Kidney (tissue), 14 donors: ENCODE data around the gene ANO2. TPM values are rescaled to one million over a fixed set of nuclear protein-coding genes. Genes with fewer than 3 reads are reported as not detected.

Experiments used
- DNase-seq, 5 donors: peaks; one replicate each; pipeline ENCODE4 v3.0.0-alpha.2; 2013 to 2020
- FAIRE-seq: peaks from 2 replicates; lab custom pipeline; 2012; peaks lifted over from hg19 to GRCh38; lab: Jason Lieb, UNC
- H3K27ac ChIP-seq, 2 donors: one replicate each; pipeline ENCODE4 v1.7.0; 2013; ENCODE audit warnings: low read depth in 2 of 2, low read length in 2 of 2, inconsistent platforms in 1 of 2
- H3K27me3 ChIP-seq: one replicate; pipeline ENCODE4 v1.7.1; 2013; ENCODE audit warnings: low read length, inconsistent platforms; ENCODE audit not compliant: control insufficient read depth, insufficient read depth
- H3K36me3 ChIP-seq, 3 donors: one replicate each; pipeline versions ENCODE4 v1.7.0 to v1.7.1; 2013; ENCODE audit warnings: low read length in 3 of 3, control low read depth in 1 of 3, inconsistent platforms in 1 of 3; ENCODE audit not compliant: insufficient read depth in 3 of 3, control insufficient read depth in 2 of 3
- H3K4me1 ChIP-seq, 3 donors: one replicate each; pipeline versions ENCODE4 v1.7.0 to v1.7.1; 2013; ENCODE audit warnings: low read length in 3 of 3, inconsistent platforms in 1 of 3, low read depth in 1 of 3; ENCODE audit not compliant: control insufficient read depth in 2 of 3, insufficient read depth in 2 of 3
- H3K4me3 ChIP-seq, 3 donors: one replicate each; pipeline versions ENCODE4 v1.7.0 to v1.8.1; 2013; ENCODE audit warnings: low read length in 3 of 3, control low read depth in 1 of 3, inconsistent platforms in 1 of 3
- H3K9ac ChIP-seq, 3 donors: one replicate each; pipeline versions ENCODE4 v1.7.0 to v1.7.1; 2013; ENCODE audit warnings: low read length in 3 of 3, control low read depth in 1 of 3, inconsistent platforms in 1 of 3
- H3K9me3 ChIP-seq, 3 donors: one replicate each; pipeline versions ENCODE4 v1.7.0 to v1.7.1; 2013; ENCODE audit warnings: low read length in 3 of 3, control low read depth in 1 of 3, inconsistent platforms in 1 of 3; ENCODE audit not compliant: control insufficient read depth in 2 of 3, insufficient read depth in 1 of 3
- CTCF ChIP-seq: IDR thresholded peaks from 3 replicates; pipeline ENCODE4 v1.5.1; 2012; ENCODE audit warnings: mild to moderate bottlenecking, moderate library complexity, borderline replicate concordance; ENCODE audit not compliant: insufficient read depth; ENCODE audit errors: extremely low read depth
- intact Hi-C: fragments of 100-400 bp; cut with DNase I; formaldehyde crosslinking; loops from one replicate; pipeline ENCODE4 v1.11.1; 2022
- polyA plus RNA-seq: library from polyadenylated mRNA; stranded (reverse); fragments of 350-450 nt; fragmentation: Illumina TruSeq; extraction: RNeasy Lipid Tissue Mini Kit (QIAGEN cat#74804); gene quantifications from one replicate; pipeline ENCODE4 v1.2.3, GENCODE V29; 2014; ENCODE audit warnings: low read depth, low replicate concordance; ENCODE audit not compliant: insufficient read depth
- total RNA-seq: library from RNA; stranded (reverse); fragmentation: NEBNext Ultra II Directional; extraction: Animal tissue kit (Norgen Biotek cat#: 25700); gene quantifications from one replicate; pipeline ENCODE4 v1.2.1, GENCODE V29; 2021
- donor health status: control.
- donor health status: control.
- donor health status: control.
- donor health status: control.
- donor health status: control.
- donor health status: DM: yes; HTN: yes; CAD: no.
- donor health status: Normal renal cell carcinoma (clear cell type).

The ANO2 gene
- total and polyA plus RNA-seq, 2 donors from 2014 or later: 0.34 to 4.4 TPM

DNA sequence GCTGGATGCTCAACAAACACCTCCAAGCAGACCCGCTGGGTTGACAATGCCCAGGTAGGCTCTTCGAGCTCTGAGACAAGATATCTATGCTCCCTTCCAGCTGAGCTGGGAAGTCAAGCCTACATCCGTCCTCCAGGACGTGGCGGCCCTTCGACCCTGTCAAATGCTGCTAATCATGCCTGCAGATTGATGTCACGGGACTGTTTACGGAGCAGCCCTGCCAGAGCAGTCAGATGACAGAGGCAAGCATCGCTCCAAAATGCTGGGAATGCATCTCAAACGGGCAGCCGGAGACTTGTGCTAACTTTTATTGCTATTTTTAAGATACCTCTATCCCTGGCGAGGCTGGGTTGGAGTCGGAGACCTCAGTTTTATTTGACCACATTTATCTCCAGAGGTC, 373.9 kb downstream of the ANO2 start:
- FAIRE-seq (no peak), DNase-seq (peak in 3 of 5 donors; percentile 34 to 37 (median 36))
- H3K4me3 ChIP-seq: no peak overlapping the region
- no peaks in the 10 kb centered on the region for H3K36me3 ChIP-seq
- TF ChIP-seq CTCF: no peak
- no peak overlapping the region for H3K9ac ChIP-seq
- no peaks in the 10 kb centered on the region for H3K9me3 ChIP-seq
- H3K27ac ChIP-seq: no peak overlapping the region
- H3K27me3 ChIP-seq: no peaks in the 10 kb centered on the region
- H3K4me1 ChIP-seq: peaks cover 0 to 2% (median 0%) of the 10 kb centered on the region in 3 donors
- intact Hi-C loops: no loop called here

DNA sequence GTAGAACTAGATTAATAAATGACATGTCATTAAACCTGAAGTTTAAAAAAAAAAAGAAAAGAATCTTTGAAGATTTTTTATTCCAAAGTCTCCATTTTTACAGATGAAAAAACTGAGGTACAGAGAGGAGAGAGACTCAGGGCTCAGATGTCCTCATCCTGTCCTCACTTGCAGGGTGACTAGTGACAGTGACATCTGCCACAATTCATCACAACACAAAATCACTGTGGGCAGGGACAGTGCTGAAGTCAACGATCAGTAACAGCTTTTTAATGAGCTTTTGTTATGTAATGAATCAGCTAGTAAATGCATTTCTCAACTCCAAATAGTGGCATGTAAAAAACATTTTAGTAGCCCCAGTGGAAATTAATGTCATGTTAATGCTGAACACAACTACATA, 374.6 kb downstream of the ANO2 start:
- no peak for TF ChIP-seq CTCF
- DNase-seq: no peak
- intact Hi-C loops: no loop called here
- no peaks in the 10 kb centered on the region for H3K9me3 ChIP-seq
- no peaks in the 10 kb centered on the region for H3K36me3 ChIP-seq
- H3K9ac ChIP-seq: no peak overlapping the region
- H3K4me1 ChIP-seq: peaks cover 0 to 2% (median 0%) of the 10 kb centered on the region in 3 donors
- no peak overlapping the region for H3K4me3 ChIP-seq
- H3K27me3 ChIP-seq: no peaks in the 10 kb centered on the region
- H3K27ac ChIP-seq: no peak overlapping the region
- no peak for FAIRE-seq

GRCh38 chr12:5568325-5568981, 376.6 kb downstream of the ANO2 start:
- Histone ChIP-seq H3K9me3 (no peaks in the 10 kb centered on the region), H3K27ac (no peak overlapping the region), H3K4me3 (no peak overlapping the region), H3K4me1 (peaks cover 0 to 2% (median 0%) of the 10 kb centered on the region in 3 donors), H3K9ac (no peak overlapping the region), H3K27me3 (no peaks in the 10 kb centered on the region), H3K36me3 (no peaks in the 10 kb centered on the region)
- intact Hi-C loops: no loop called here
- FAIRE-seq: no peak
- no peak for DNase-seq
- TF ChIP-seq CTCF: no peak
